Erythroblast (primary cell): ENCODE results near the gene MUC5B.

Experiments
- DNase-seq, 2 experiments: peaks; one replicate each; lab custom pipeline; 2025; lab: John Stamatoyannopoulos, UW
- GATA1 ChIP-seq: IDR thresholded peaks from 2 replicates; pipeline ENCODE4 v1.6.1; 2011; ENCODE audit warnings: low read depth, mild to moderate bottlenecking, control low read depth, low read length, moderate library complexity
- POLR2A ChIP-seq: IDR thresholded peaks from 2 replicates; pipeline ENCODE4 v1.6.1; 2011; ENCODE audit warnings: mild to moderate bottlenecking, low read length

Gene MUC5B

GRCh38 chr11:1227551-1228100 is 4.8 kb downstream of the MUC5B start:
- TF ChIP-seq POLR2A, result no peak
- TF ChIP-seq GATA1, result no peak
- DNase-seq, result no peak

DNA sequence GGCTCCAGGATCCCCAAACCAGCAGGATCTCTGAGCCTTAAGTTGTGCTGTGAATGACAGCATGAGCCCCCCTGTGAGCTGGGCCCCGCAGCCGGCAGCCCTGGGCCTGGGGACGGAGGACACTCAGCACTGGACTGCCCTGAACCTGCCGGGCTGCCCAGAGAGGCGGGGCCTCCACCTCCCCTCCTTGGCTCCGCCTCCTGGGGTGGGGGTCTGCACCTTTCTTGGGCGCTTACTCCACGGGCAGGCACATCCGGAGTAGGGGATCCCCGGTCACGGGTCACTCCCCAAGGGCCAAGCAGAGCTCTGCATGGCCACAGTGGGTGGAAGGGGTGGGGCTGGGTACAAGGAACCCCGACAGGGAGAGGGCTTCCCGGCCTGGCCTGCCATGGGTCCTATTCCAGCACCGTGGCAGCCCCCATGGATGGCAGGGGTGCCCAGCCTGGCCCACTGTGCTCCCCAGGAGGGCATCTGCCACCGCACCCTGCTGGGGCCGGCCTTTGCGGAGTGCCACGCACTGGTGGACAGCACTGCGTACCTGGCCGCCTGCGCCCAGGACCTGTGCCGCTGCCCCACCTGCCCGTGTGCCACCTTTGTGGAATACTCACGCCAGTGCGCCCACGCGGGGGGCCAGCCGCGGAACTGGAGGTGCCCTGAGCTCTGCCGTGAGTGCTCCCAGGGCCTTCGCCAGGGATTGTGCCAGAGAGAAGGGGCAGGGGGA is 5.4 kb downstream of the MUC5B start:
- DNase-seq, result no peak
- TF ChIP-seq POLR2A, result no peak
- TF ChIP-seq GATA1, result no peak

GRCh38 chr11:1228921-1229451 is 6.1 kb downstream of the MUC5B start:
- TF ChIP-seq GATA1 (no peak), POLR2A (no peak)
- no peak for DNase-seq

GRCh38 chr11:1229471-1230120 is 6.7 kb downstream of the MUC5B start:
- no peak for DNase-seq
- TF ChIP-seq POLR2A (no peak), GATA1 (no peak)

DNA sequence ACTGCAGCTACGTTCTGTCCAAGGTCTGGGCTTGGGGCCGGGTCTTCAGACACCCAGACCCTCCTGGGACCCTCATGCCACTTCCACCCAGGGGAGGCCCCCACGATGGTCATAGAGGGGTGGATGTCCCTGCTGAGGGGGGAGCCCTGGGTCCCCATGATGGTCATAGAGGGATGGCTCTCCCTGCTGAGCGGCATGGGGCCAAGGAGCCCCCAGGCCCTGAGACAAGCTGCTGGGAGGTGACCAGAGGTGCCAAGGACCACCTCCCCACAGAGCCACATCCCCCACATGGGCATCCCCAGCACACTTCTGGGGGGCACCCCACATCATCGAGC is 7.2 kb downstream of the MUC5B start:
- TF ChIP-seq GATA1, result no peak
- TF ChIP-seq POLR2A, result no peak

GRCh38 chr11:1230456-1231395 is 7.9 kb downstream of the MUC5B start:
- TF ChIP-seq GATA1 (no peak), POLR2A (no peak)
- DNase-seq, result no peak

More for the DNA sequence above, 7.2 kb downstream of the MUC5B start:
- DNase-seq, result no peak

- DNase-seq, result no peak
- TF ChIP-seq POLR2A, result no peak
- no peak for TF ChIP-seq GATA1
These were observed 8.6 kb downstream of the MUC5B start for GRCh38 chr11:1231396-1232020.

DNA sequence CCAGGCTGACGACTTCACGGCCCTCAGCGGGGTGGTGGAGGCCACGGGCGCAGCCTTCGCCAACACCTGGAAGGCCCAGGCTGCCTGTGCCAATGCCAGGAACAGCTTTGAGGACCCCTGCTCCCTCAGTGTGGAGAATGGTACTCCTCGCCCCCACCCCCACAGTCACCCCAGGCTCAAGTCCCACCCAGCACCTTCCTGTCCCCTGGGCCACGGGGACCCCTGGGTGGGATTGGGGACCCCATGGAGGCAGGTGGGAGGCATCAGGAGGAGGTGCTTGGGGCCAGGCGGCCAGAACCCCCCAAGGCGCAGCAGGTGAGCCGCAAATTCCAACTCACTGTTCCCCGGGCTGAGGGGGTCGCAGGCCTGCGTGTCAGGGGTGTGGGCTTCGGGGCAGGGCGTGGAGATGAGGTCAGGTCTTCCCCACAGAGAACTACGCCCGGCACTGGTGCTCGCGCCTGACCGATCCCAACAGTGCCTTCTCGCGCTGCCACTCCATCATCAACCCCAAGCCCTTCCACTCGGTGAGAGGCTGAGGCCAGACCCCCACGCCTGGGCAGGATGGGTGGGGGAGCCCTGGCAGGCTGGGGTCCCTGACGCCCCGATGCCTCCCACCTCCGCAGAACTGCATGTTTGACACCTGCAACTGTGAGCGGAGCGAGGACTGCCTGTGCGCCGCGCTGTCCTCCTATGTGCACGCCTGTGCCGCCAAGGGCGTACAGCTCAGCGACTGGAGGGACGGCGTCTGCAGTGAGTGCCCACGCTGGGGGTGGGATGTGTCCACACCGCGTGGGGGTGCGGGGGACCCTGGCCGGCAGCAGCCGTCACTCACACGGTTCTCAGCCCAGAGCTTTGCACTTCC is 9.4 kb downstream of the MUC5B start:
- no peak for DNase-seq

DNA sequence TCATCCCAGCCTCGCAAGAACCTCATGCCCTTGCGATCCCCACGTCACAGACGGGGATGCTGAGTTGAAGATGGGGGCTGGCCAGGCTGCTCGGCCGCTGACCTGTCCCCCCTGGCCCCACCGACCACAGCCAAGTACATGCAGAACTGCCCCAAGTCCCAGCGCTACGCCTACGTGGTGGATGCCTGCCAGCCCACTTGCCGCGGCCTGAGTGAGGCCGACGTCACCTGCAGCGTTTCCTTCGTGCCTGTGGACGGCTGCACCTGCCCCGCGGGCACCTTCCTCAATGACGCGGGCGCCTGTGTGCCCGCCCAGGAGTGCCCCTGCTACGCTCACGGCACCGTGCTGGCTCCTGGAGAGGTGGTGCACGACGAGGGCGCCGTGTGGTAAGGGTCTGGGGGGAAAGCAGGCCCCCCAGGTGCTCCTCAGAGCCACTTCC is 10.0 kb downstream of the MUC5B start:
- TF ChIP-seq POLR2A (no peak), GATA1 (no peak)
- DNase-seq, result no peak

More for the DNA sequence above, 9.4 kb downstream of the MUC5B start:
- TF ChIP-seq GATA1, result no peak
- no peak for TF ChIP-seq POLR2A

- no peak for DNase-seq
These were observed 10.6 kb downstream of the MUC5B start for GRCh38 chr11:1233351-1234053.

GRCh38 chr11:1234054-1234720 is 11.3 kb downstream of the MUC5B start:
- no peak for DNase-seq
- no peak for TF ChIP-seq POLR2A
- no peak for TF ChIP-seq GATA1

More at GRCh38 chr11:1233351-1234053, 10.6 kb downstream of the MUC5B start:
- TF ChIP-seq POLR2A (no peak), GATA1 (no peak)
